PC-9 (cell line): ENCODE measurements around the gene ANO8.

Experiments
- CTCF ChIP-seq: fragments of 200-600 bp; sonication (generic); conservative IDR thresholded peaks from 2 replicates; pipeline ENCODE4 v1.6.1; 2017; ENCODE audit warnings: mixed run types, antibody characterized with exemption, mild to moderate bottlenecking, moderate library complexity
- EZH2 ChIP-seq: fragments of 200-600 bp; sonication (generic); IDR thresholded peaks from 2 replicates; pipeline ENCODE4 v1.8.0; 2017; ENCODE audit warnings: antibody characterized with exemption, low read depth

- TF ChIP-seq CTCF (no peak), EZH2 (no peak)
Measured at GRCh38 chr19:17335575-17335974, 920 bp upstream of the ANO8 start.
